ENCODE measurements around the gene KLF8.

GRCh38 chrX:56309881-56310280 lies 77.7 kb downstream of the KLF8 start:
- TF ChIP-seq YY1 (IDR thresholded peaks at IDR 0.05; ENCODE audit: insufficient read depth, insufficient read length), result no peak
- no peak for TF ChIP-seq ZNF274 (IDR thresholded peaks at IDR 0.05; ENCODE audit: low read depth, low read length)

All from NT2/D1 (cell line).